Cerebellar cortex (tissue), 1 donor: Measurements from ENCODE around the gene MAST4.

Experiments used
- DNase-seq: peaks from one replicate; pipeline ENCODE4 v3.0.0-alpha.2; 2015; ENCODE audit warnings: low spot score

MAST4 gene

GRCh38 chr5:66595756-66596635 lies at the start of gene MAST4:
Gene MAST4 (plus strand): TSS chr5:66596393. CDS start chr5:66596656, 263 bp downstream.
- peak; percentile 50 for DNase-seq

GRCh38 chr5:66546541-66546940 lies 49.7 kb upstream of the MAST4 start:
- DNase-seq: no peak

DNA sequence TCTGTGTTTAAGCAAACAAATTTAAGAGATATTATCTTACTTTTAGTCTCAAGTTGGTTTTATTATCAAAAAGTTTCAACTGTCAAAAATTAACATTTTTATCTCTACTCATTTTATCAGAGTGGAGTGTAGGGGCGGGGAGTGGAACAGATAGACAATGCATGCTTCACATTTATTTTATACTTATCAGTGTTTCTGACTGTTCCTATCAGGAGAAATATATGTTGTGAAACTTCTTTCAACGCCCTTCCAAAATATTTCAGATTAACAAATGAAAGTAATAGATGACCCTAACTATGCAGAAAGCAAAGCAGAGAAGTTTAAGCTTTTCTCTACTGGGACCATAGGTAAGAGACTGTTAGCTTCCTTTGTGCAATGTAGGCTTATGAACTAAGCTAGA lies 44.9 kb upstream of the MAST4 start:
- DNase-seq: no peak

DNA sequence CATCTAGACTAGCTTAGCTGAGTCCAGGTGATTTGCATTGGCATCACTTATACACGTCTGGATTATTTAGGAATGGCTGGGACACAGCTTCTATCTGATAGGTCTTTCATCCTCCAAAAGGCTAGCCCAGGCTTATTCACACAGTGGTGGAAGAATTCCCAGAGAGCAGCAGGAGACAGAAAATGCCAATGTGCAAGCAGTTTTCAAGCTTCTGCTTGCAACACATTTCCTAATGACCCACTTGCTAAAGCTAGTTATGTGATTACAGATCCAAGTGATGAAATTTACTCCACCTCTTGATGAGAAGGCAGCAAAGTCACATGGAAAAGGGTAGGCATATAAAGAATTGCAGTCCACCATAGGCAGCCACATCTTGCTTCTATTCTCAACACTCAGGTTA lies 44.2 kb upstream of the MAST4 start:
- DNase-seq: no peak

- no peak for DNase-seq
Observed at GRCh38 chr5:66553368-66553912, 42.8 kb upstream of the MAST4 start.

DNA sequence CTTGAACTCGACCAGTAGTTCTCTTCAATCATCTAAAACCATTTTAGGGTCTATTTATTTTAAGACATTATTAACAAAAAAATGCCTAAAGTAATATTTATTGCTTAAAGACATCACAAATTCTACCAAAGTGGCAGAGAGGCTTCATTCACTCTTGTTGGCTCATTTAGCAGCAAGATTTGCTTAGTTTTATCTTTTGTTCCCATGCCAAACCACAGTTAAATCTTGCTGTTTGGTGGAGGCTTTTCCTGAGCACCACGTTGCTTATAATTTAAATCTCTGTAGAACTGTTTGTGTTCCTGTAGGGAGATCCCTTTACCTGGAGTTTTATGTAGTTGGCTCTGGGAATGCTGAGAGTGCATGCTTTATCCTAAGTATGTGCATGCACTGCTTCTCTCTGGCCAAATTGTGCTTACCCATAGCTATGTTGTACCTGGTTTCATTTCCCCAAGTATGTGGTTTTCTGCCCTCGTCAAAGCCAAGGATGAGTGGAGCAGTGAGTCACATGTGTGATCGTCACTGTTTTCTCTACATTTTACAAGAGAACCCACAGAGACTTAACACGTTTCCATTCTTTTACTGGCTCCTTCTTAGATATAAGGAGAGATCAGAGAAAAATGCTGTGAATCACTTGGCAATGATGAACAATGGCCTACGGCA lies 42.1 kb upstream of the MAST4 start:
- no peak for DNase-seq

DNA sequence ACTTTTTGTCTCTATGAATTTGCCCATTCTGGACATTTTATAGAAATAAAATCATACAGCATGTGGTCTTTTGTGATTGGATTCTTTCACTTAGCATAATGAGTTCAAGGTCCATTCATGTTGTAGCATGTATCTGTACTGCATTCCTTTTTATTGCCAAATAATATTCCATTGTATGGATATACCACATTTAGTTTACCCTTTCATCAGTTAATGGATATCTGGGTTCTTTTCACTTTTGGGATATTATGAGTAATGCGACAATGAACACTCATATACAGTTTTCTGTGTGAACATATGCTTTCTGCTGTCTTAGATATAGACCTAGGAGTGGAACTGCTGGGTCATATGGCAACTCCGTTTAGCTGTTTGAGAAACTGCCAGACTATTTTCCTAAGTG lies 41.3 kb upstream of the MAST4 start:
- DNase-seq: no peak

DNA sequence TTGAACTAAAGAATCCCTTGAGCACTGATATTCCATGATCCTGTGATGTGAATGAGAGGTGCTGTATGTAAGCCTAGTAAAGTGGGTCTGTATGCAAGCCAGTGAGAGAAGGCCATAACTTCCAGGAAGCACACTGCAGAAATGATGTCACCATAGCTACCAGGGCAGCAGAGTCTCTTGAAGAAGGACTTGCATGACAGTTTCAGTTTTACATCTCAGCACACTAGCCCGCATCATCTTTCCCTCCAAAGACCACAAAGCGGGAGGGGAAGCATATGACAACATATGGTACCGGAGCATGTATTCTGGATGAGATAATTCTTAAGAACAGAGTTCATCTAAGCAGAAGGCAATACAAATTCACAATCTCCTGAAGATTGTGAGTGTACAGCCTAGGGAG lies 37.6 kb upstream of the MAST4 start:
- no peak for DNase-seq

GRCh38 chr5:66560371-66560770 lies 35.8 kb upstream of the MAST4 start:
- no peak for DNase-seq

DNA sequence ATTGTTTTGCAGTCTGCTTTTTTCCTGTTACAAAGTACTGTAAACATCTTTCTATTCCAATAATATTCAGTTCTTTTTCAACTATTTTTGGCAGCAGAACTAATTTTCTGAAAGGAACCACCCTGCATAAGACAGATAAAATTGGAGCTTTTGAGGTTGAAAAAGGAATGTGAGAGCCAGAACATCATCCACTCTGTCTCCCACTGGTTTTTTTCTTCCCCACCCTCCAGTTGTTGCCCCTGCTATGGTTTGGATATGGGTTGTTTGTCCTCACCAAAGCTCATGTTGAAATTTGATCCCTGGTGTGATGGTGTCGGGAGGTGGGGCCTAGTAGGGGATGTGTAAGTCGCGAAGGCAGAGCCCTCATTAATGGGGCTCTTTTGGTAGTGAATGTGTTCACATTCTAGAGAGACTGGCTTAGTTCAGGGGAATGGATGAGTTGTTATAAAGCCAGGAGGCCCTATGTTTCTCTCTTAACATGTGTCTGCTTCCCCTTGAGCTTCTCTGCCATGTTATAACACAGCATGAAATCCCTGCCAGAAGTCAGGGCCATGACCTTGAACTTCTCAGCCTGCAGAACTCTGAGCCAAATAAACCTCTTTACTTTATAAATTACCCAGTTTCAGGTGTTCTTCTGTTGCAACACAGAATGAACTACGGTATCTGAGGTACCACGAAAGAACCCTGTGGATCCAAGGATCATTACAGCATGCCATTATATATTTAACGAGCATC lies 34.8 kb upstream of the MAST4 start:
- no peak for DNase-seq

DNA sequence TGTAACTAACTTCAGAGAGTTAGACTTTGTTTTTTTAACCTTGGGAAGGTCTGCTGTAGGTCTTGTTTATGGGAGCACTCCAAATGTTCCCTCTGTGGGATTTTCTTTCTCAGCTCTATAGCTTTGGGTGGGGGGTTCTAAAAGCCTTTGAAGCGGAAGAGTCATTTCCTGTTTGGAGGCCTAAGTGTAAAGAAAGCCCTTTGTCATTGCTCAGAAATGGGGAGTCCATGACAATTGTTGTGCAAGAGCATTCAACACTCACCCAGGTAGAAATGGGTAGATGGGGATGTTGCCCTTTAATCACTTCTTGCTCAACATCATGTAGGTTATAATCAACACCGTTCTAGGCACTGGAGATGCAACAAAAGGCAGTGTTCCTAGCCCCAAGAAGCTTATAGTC lies 30.3 kb upstream of the MAST4 start:
- DNase-seq: no peak

DNA sequence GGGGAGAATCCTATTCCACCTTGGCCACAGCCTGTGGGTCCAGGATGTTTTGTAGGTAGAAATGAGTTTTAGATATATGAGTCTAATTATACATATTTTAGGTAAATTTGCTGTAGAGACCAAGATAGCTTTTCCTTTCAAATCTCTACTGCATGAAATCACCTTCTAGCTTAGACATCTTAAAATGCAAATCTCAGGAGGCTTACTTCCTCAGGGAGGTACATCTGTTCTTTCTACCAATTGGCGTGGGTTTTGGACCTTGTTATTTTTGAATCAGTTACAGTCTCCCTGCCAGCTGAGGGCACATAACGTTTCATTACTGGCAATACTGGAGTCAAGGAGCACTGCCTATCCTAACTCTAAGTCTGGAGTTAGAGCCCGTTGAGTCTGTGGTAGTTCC lies 28.7 kb upstream of the MAST4 start:
- DNase-seq: no peak

GRCh38 chr5:66570201-66570600 lies 26.0 kb upstream of the MAST4 start:
- DNase-seq: no peak

DNA sequence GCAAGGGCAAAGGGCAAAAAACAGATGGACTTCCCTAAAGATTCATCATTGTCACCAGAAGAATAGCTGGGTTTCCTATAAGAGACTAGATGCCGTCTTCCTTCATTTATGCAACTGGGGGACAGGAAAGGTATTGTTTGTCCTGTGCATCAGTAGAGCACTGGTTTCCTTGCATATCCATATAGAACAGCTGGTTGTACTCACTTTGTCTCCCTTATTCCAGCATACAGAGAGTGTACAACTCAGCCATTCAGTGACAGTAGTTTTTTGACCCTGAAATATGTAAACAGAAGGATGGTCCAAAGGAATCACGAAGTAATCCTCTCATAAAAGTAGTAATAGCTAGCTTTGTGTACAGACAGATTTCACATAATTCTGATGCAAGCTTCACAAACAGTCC lies 22.5 kb upstream of the MAST4 start:
- DNase-seq: no peak

- DNase-seq: no peak
Observed at GRCh38 chr5:66582499-66583165, 13.6 kb upstream of the MAST4 start.

DNA sequence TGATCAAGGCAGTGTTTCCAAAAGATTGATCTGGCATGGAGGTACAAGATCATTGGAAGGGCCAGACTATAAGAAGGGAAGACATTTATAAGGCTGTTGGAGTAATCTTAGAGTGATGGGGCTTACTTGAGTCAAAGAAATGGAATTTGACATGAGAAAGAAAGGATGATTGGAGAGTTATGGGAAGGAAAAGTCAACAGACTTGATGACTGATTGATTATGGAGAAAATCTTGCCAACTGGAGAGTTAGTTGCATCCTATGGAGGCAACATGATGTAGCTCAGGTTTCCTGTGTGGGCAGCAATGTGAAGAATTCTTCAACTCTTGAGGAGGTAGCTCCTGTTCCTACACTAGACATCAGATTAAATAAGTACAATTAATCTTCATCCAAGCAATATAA lies 10.9 kb upstream of the MAST4 start:
- DNase-seq: no peak

- no peak for DNase-seq
Observed at GRCh38 chr5:66587771-66588170, 8.4 kb upstream of the MAST4 start.

- no peak for DNase-seq
Observed at GRCh38 chr5:66596636-66597182, 516 bp downstream of the MAST4 start.

GRCh38 chr5:66597183-66597757 lies 1.1 kb downstream of the MAST4 start:
- DNase-seq: no peak

DNA sequence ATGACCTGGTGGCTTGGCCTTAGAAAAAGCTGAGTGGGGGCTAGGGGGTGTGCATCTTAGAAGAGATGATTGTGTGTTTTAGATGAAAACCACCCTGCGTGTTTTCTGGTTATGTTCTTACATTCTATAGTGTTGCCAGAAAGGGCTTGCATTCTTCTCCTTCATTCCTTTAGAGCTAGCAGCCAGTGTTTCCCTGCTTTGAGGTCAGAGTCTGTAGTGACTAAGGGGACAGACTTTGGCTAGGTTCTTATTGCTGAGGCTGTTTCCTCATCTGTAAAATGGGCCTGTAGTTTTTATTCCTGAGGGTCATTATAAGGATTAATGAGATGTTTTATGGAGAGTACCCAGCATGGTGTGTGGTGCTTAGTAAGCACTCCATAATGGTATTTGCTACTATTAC lies 6.4 kb downstream of the MAST4 start:
- DNase-seq: no peak

DNA sequence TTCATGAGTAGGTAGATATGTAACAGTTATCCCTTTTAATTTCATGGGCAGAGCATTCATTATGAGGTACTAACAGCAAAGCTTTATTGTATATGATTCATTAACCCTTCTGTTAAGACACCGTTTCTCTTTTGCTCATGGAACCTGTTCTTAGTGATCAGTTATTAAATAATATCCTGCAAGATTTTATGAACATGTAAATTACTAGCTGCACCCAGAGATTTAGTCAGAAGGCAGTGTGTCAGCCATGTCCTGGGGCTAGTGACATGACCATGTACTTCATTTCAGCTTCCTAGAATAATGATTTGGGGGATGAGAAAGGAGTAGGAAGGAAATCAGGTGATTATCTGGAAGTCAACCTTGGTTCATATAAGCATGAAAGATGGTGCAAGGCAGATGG lies 7.0 kb downstream of the MAST4 start:
- DNase-seq: no peak
